Activated CD8-positive, alpha-beta memory T cell treated with anti-CD3 and anti-CD28 coated beads for 36 hours (primary cell): ENCODE measurements around the gene CEACAM1. TPM values are rescaled to one million over a fixed set of nuclear protein-coding genes. Genes with fewer than 3 reads are reported as not detected.
"Not testable (repeated sequence)": the region's sequence is repeated elsewhere in the genome, so short reads cannot be mapped to it uniquely, and the experiment has no call there.

Experiments
- CTCF ChIA-PET: fragments of 350-600 bp; sonication (Branson Sonifier 250); formaldehyde crosslinking; loops from one replicate; lab custom pipeline; 2021; ENCODE audit warnings: antibody characterized with exemption; lab: Charles Lee
- POLR2A ChIA-PET: fragments of 350-600 bp; sonication (Branson Sonifier 250); formaldehyde crosslinking; loops from one replicate; lab custom pipeline; 2021; ENCODE audit warnings: antibody characterized with exemption; lab: Charles Lee
- total RNA-seq, 2 experiments: library from RNA; stranded (reverse); gene quantifications; one replicate each; pipeline ENCODE4 v1.2.3, GENCODE V29; 2021

The CEACAM1 gene
- total RNA-seq, 2 experiments from 2014 or later = 0.55 to 1.2 TPM

GRCh38 chr19:42552086-42553065, 24.1 kb upstream of the CEACAM1 start:
- POLR2A ChIA-PET = no interaction called here
- CTCF ChIA-PET = no interaction called here

DNA sequence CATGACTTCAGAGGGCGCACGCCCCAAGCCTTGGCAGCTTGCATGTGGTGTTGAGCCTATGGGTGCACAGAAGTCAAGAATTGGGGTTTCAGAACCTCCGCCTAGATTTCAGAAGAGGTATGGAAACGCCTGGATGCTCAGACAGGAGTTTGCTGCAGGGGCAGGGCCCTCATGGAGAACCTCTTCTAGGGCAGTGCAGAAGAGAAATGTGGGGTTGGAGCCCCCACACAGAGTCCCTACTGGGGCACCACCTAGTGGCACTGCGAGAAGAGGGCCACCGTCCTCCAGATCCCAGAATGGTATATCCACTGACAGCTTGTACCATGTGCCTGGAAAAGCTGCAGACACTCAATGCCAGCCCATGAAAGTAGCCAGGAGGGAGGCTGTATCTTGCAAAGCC, 22.2 kb upstream of the CEACAM1 start:
- CTCF ChIA-PET, POLR2A ChIA-PET: not testable (repeated sequence)

- POLR2A ChIA-PET, CTCF ChIA-PET: not testable (repeated sequence)
Measured at GRCh38 chr19:42549067-42549466, 20.8 kb upstream of the CEACAM1 start.

DNA sequence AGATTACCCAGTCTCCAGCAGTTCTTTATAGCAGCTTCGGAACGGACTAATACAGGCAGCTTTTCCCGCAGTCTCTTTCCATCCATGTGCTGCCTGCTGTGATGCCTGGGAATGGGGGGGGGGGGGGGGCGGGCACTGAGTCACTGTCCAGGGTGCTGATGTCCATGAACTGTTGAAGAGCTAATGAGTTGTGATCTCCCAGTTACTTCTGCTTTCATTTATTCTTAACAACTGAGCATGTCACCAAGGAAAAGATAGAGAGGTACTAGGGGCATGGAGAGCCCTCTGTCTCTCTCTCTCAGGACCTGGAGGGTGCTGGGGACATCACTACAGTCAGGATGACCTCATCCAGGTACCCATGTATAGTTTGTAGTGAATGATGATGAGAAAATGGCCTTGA, 20.3 kb upstream of the CEACAM1 start:
- POLR2A ChIA-PET = no interaction called here

DNA sequence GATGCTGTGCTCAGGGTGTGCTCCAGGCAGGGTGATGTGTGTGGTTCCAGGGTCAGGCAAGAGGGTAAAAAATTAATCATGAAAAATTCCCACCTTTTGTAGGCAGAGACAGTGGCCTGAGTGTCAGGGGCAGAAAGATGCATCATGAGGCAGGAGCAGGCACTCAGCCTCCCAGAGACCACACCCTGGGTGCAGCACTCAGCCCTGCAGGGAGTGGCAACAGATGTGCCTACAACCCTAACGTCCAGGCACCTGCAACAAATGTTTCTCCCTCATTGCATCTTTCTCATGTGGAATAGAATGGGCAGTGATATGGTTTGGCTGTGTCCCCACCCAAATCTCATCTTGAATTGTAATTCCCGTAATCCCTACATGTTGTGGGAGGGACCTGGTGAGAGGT, 19.6 kb upstream of the CEACAM1 start:
- POLR2A ChIA-PET = no interaction called here
- CTCF ChIA-PET = no interaction called here

More for the DNA sequence above, 20.3 kb upstream of the CEACAM1 start:
- CTCF ChIA-PET = no interaction called here

DNA sequence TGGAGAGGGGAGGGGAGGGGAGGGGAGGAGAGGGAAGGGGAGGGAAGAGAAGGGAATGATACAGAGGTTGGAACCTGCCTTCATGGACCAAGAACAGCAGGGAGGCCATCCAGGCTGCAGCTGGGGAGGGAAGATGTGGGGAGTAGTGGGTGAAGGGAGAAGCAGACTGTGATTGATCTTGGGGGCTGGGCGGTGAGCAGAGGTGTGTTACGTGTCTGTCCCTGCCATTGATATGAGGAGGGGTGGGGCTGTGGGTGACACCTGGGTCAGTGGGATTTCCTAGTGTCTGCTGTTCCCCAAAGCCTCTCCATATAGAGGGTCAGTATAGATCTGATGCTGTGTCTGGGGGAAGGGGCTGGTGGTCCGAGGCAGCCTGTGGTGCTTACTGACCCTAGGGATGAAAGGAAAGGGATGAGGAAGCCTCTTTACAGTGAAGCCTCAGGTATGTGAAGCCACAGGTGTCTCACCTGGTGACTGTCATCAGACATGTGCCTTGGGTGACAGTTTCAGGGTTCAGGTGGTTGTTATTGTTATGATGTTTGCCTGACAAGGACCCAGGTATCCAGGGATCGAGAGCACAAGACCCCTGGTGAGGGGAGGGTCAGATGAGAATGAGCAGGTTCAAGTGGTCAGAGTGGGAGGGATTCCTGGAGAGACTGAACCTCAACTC, 18.7 kb upstream of the CEACAM1 start:
- CTCF ChIA-PET = no interaction called here

DNA sequence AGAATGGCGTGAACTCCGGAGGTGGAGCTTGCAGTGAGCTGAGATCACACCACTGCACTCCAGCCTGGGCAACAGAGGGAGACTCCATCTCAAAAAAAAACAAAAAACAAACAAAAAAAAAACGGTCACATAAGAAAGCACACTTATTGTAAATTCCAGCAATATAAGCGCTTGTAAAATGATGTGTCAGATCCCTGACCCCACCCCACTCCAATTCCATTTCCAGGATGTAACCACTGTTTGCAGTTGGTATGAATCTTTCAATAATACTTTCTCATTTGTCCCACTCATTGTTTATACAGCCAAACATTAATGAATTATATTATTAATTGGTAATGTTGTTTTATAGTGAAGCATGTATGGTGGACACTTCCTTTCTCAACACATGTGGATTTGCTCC, 15.9 kb upstream of the CEACAM1 start:
- CTCF ChIA-PET = no interaction called here

More for the DNA sequence above, 18.7 kb upstream of the CEACAM1 start:
- POLR2A ChIA-PET = no interaction called here

GRCh38 chr19:42542791-42543190, 14.5 kb upstream of the CEACAM1 start:
- ChIA-PET CTCF (no interaction called here), POLR2A (no interaction called here)

More for the DNA sequence above, 15.9 kb upstream of the CEACAM1 start:
- POLR2A ChIA-PET = no interaction called here

- ChIA-PET POLR2A (no interaction called here), CTCF (interaction anchor here (1.8 kb wide), 1 partner anchor 11 kb away, joined by 4 read pairs; the partner anchor contains the start of gene CEACAM1)
Measured at GRCh38 chr19:42540071-42540553, 11.8 kb upstream of the CEACAM1 start.

- POLR2A ChIA-PET = no interaction called here
- CTCF ChIA-PET = interaction anchor here (1.8 kb wide), 1 partner anchor 10 kb away, joined by 4 read pairs; the partner anchor contains the start of gene CEACAM1
Measured at GRCh38 chr19:42538841-42539709, 10.8 kb upstream of the CEACAM1 start.

DNA sequence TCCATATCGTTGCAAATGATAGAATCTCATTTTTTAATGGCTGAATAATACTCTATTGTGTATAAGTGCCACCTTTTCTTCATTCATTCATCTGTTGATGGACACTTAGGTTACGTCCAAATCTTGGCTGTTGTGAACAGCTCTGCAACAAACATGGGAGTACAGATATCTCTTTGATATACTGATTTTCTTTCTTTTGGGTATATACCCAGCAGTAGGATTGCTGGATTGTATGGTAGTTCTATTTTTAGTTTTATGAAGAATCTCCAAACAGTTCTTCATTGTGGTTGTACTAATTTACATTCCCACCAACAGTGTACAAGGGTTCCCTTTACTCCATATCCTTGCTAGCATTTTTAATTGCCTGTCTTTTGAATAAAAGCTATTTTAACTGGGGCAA, 7.0 kb upstream of the CEACAM1 start:
- POLR2A ChIA-PET = not testable (repeated sequence)

DNA sequence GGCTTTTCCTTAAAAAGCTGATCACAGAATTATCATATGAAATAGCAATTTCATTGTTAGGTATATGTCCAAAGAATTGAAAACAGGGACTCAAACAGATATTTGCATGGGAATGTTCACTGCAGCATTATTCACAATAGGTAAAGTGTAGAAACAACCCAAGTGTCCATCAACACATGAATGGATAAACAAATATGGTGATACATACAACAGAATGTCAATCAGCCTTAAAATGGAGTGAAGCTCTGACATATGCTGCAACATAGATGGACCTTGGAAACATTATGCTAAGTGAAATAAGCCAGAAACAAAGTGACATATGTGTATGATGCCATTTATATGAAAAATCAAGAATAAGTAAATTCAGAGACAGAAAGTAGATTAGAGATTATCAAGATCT, 6.1 kb upstream of the CEACAM1 start:
- POLR2A ChIA-PET = no interaction called here
- CTCF ChIA-PET = no interaction called here

More for the DNA sequence above, 7.0 kb upstream of the CEACAM1 start:
- CTCF ChIA-PET = not testable (repeated sequence)

DNA sequence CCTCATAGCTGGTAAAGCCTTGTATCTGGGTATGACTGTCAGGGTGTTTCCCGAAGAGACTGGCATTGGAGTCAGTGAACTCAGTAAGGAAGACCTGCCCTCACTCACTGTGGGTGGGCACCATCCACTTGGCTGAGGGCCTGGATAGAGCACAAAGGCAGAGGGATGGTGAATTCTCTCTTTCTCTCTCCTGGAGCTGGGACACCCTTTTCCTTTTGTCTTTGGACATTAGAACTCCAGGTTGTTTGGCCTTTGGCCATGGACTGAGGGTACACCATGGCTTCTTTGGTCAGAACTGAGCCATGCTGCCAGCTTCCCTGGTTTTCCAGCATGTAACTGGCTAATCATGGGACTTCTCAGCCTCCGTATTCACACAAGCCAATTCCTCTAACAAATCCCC, 4.6 kb upstream of the CEACAM1 start:
- CTCF ChIA-PET = interaction anchor here (0.7 to 0.8 kb wide), 2 partner anchors 10 to 83 kb away, joined by 3 read pairs; no protein-coding TSS in a partner anchor
- POLR2A ChIA-PET = no interaction called here

- POLR2A ChIA-PET = no interaction called here
Measured at GRCh38 chr19:42531313-42531712, 3.0 kb upstream of the CEACAM1 start.

DNA sequence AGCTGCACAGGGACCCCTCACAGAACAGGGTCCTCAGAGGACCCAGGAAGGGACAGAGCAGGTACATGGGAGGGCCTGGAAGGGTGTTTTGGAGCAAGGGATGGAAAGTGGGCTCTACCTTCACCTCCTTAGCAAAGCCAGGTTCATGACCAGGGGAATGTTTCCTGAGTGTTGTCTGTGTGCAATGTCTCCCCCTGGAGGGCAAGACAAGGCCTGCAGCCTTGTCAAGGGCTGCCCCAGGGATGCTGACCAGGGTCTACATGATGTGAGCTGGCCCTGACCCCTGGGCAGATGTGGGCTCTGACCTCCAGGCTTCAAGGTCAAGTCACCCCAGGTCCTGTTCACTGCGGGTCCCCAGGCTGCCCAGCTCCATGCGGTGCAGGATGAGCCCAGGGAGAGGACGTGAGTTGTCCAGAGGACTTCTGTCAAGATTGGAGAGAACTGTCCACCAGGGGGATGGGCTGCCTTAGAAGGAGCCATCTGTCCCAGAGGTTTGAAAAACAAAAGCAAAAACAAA, 1.0 kb upstream of the CEACAM1 start:
- POLR2A ChIA-PET = interaction anchor here (1.0 kb wide), 1 partner anchor 79 kb away, joined by 4 read pairs; no protein-coding TSS in a partner anchor

More at GRCh38 chr19:42531313-42531712, 3.0 kb upstream of the CEACAM1 start:
- CTCF ChIA-PET = interaction anchor here (3.9 kb wide), 1 partner anchor 81 kb away, joined by 58 read pairs; no protein-coding TSS in a partner anchor

GRCh38 chr19:42524943-42525342, 3.3 kb downstream of the CEACAM1 start:
- ChIA-PET POLR2A (no interaction called here), CTCF (no interaction called here)

More for the DNA sequence above, 1.0 kb upstream of the CEACAM1 start:
- CTCF ChIA-PET = interaction anchor here (0.8 to 3.9 kb wide), 16 partner anchors 11 to 117 kb away, joined by 3 to 58 read pairs (median 4); partner anchors contain the start of gene CXCL17

- ChIA-PET POLR2A (no interaction called here), CTCF (no interaction called here)
Measured at GRCh38 chr19:42524250-42524649, 4.0 kb downstream of the CEACAM1 start.

DNA sequence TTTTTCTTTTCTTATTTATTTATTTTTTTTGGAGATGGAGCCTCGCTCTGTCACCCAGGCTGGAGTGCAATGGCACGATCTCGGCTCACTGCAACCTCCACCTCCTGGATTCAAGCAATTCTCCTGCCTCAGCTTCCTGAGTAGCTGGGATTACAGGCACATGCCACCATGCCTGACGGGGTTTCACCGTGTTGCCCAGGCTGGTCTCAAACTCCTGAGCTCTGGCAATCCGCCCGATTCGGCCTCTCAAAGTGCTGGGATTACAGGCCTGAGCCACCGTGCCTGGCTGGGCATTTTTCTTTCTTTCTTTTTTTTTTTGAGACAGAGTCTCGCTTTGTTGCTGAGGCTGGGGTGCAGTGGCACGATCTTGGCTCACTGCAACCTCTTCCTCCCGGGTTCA, 6.0 kb downstream of the CEACAM1 start:
- CTCF ChIA-PET = interaction anchor here (1.3 kb wide), 1 partner anchor 11 kb away, joined by 3 read pairs; no protein-coding TSS in a partner anchor
- POLR2A ChIA-PET = not testable (repeated sequence)
